Type B pancreatic cell (in vitro differentiated cells): ENCODE results near the gene SLC15A1. TPM values are rescaled to one million over a fixed set of nuclear protein-coding genes. Genes with fewer than 3 reads are reported as not detected.

ENCODE experiments used
- DNase-seq: peaks from one replicate; pipeline ENCODE4 v3.0.0; 2021; ENCODE audit warnings: mixed read lengths; ENCODE audit not compliant: unreplicated experiment; ENCODE audit errors: extremely low spot score
- H3K27ac Mint-ChIP-seq: 2 replicates; pipeline ENCODE4 v1.8.0; 2021; ENCODE audit warnings: mild to moderate bottlenecking, mixed read lengths
- H3K27me3 Mint-ChIP-seq: 2 replicates; pipeline ENCODE4 v1.8.0; 2021; ENCODE audit warnings: mixed read lengths
- H3K36me3 Mint-ChIP-seq: 2 replicates; pipeline ENCODE4 v1.8.0; 2021; ENCODE audit warnings: mixed read lengths
- H3K4me1 Mint-ChIP-seq: one replicate; pipeline ENCODE4 v1.8.0; 2021; ENCODE audit warnings: mixed read lengths; ENCODE audit not compliant: unreplicated experiment
- H3K4me3 Mint-ChIP-seq: 2 replicates; pipeline ENCODE4 v1.8.0; 2021; ENCODE audit warnings: mild to moderate bottlenecking, mixed read lengths
- H3K9me3 Mint-ChIP-seq: 2 replicates; pipeline ENCODE4 v1.8.0; 2021; ENCODE audit warnings: mixed read lengths
- CTCF ChIP-seq: fragments of 200-600 bp; sonication (generic); conservative IDR thresholded peaks from 2 replicates; pipeline ENCODE4 v1.5.0; 2021; ENCODE audit warnings: antibody characterized with exemption, mild to moderate bottlenecking
- total RNA-seq: library from RNA; stranded (reverse); gene quantifications from 2 replicates; pipeline ENCODE4 v1.2.1, GENCODE V29; 2021; ENCODE audit warnings: low replicate concordance

SLC15A1 gene
- total RNA-seq, 1 donor from 2014 or later = 3.2 TPM

GRCh38 chr13:98685146-98685545 is 67.3 kb downstream of the SLC15A1 start:
- Mint-ChIP-seq H3K36me3 (no peaks in the 10 kb centered on the region), H3K27ac (no peak overlapping the region), H3K4me3 (no peak overlapping the region), H3K9me3 (no peaks in the 10 kb centered on the region), H3K27me3 (no peaks in the 10 kb centered on the region), H3K4me1 (peaks cover 9% of the 10 kb centered on the region)
- DNase-seq = no peak
- no peak for TF ChIP-seq CTCF

- Mint-ChIP-seq H3K27me3 (no peaks in the 10 kb centered on the region), H3K36me3 (no peaks in the 10 kb centered on the region), H3K4me3 (no peak overlapping the region), H3K9me3 (no peaks in the 10 kb centered on the region), H3K27ac (no peak overlapping the region), H3K4me1 (peaks cover 12% of the 10 kb centered on the region)
- TF ChIP-seq CTCF = no peak
- DNase-seq = no peak
These were observed 71.4 kb downstream of the SLC15A1 start for GRCh38 chr13:98681049-98681448.

GRCh38 chr13:98678741-98679140 is 73.7 kb downstream of the SLC15A1 start:
- H3K27ac Mint-ChIP-seq = no peak overlapping the region
- no peak overlapping the region for H3K4me3 Mint-ChIP-seq

GRCh38 chr13:98677398-98677797 is 75.1 kb downstream of the SLC15A1 start:
- DNase-seq = no peak
- TF ChIP-seq CTCF = no peak
- H3K27me3 Mint-ChIP-seq = peaks cover 4% of the 10 kb centered on the region
- H3K36me3 Mint-ChIP-seq = no peaks in the 10 kb centered on the region
- peaks cover 13% of the 10 kb centered on the region for H3K4me1 Mint-ChIP-seq
- no peak overlapping the region for H3K27ac Mint-ChIP-seq
- H3K9me3 Mint-ChIP-seq = no peaks in the 10 kb centered on the region
- H3K4me3 Mint-ChIP-seq = no peak overlapping the region

More at GRCh38 chr13:98678741-98679140, 73.7 kb downstream of the SLC15A1 start:
- Mint-ChIP-seq H3K27me3 (peaks cover 4% of the 10 kb centered on the region), H3K4me1 (peaks cover 13% of the 10 kb centered on the region), H3K36me3 (no peaks in the 10 kb centered on the region), H3K9me3 (no peaks in the 10 kb centered on the region)
- no peak for TF ChIP-seq CTCF
- no peak for DNase-seq

GRCh38 chr13:98676239-98676638 is 76.2 kb downstream of the SLC15A1 start:
- TF ChIP-seq CTCF = no peak
- no peaks in the 10 kb centered on the region for H3K36me3 Mint-ChIP-seq
- H3K27ac Mint-ChIP-seq = peak overlapping the region; percentile 50

GRCh38 chr13:98675837-98676236 is 76.6 kb downstream of the SLC15A1 start:
- no peak for DNase-seq
- H3K9me3 Mint-ChIP-seq = no peaks in the 10 kb centered on the region
- H3K27ac Mint-ChIP-seq = peak overlapping the region; percentile 50
- H3K27me3 Mint-ChIP-seq = peaks cover 4% of the 10 kb centered on the region
- H3K36me3 Mint-ChIP-seq = no peaks in the 10 kb centered on the region
- TF ChIP-seq CTCF = no peak
- H3K4me3 Mint-ChIP-seq = peak overlapping the region; percentile 48
- peaks cover 13% of the 10 kb centered on the region for H3K4me1 Mint-ChIP-seq

More at GRCh38 chr13:98676239-98676638, 76.2 kb downstream of the SLC15A1 start:
- peaks cover 4% of the 10 kb centered on the region for H3K27me3 Mint-ChIP-seq
- peak overlapping the region; percentile 48 for H3K4me3 Mint-ChIP-seq
- no peak for DNase-seq
- peaks cover 13% of the 10 kb centered on the region for H3K4me1 Mint-ChIP-seq
- no peaks in the 10 kb centered on the region for H3K9me3 Mint-ChIP-seq
